ENCODE measurements around the gene PHLPP2. TPM values are rescaled to one million over a fixed set of nuclear protein-coding genes. Genes with fewer than 3 reads are reported as not detected.

The PHLPP2 gene
- total and polyA plus RNA-seq, 10 of the 15 experiments (the other 5 are each of a cell fraction or from before 2014, with no cell fraction given): 1.0 to 13.2 (median 7.0) TPM

DNA sequence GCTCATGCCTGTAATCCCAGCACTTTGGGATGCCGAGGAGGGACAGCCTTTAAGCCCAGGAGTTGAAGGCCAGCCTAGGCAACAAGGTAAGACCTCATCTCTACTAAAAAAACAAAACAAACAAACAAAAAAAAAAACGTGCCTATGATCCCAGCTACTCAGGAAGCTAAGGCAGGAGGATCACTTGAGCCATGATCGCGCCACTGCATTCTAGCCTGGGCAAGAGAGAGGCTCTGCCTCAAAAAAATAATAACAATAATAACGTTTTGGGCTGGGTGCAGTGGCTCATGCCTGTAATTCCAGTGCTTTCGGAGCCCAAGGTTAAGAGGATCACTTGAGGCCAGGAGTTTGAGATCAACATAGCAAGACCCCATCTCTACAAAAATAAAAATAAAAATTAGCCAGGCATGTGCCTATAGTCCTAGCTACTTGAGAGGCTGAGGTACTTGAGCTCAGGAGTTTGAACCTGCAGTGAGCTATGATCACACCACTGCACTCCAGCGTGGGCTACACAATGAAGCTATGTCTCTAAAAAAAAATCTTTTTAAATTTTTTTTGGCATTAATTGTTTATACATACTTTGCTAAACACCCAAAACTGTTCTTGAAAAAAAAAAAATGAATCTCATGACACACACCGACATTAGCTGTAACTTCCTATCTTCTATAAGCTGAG lies 3.3 kb downstream of the PHLPP2 start:
- no peak overlapping the region for H2AFZ ChIP-seq (ENCODE audit: control insufficient read depth, low read depth, low read length)
- no peak for FAIRE-seq
- H3K9ac ChIP-seq (ENCODE audit: control insufficient read depth, insufficient read depth, low read length): no peak overlapping the region
- SMC1A ChIA-PET (ENCODE audit: uncharacterized antibody, unreplicated experiment): interaction anchor here (0.7 to 1.4 kb wide), 4 partner anchors 9 to 165 kb away, joined by 3 to 6 read pairs (median 4); no protein-coding TSS in a partner anchor
- TF ChIP-seq JUND (IDR thresholded peaks at IDR 0.05; ENCODE audit: low read depth, low read length): no peak
- no peak for TF ChIP-seq IRF3 (IDR thresholded peaks at IDR 0.05)
- TF ChIP-seq EP300 (IDR thresholded peaks at IDR 0.05; ENCODE audit: borderline replicate concordance in 1 of 2, control insufficient read depth in 1 of 2, low read depth in 2 of 2, low read length in 2 of 2): no peak
- H3K27ac ChIP-seq (ENCODE audit: control insufficient read depth, insufficient read depth): no peak overlapping the region
- CTCF ChIA-PET: interaction anchor here (0.6 to 1.5 kb wide), 9 partner anchors 8 to 950 kb away, joined by 3 to 6 read pairs (median 3); partner anchors contain the start of gene AP1G1
- no peak overlapping the region for H3K4me2 ChIP-seq (ENCODE audit: control insufficient read depth, insufficient read depth)
- ATAC-seq: no peak
- 75% methylated on average over 8 of the region's 8 CpGs for whole genome bisulfite sequencing (ENCODE audit: insufficient coverage, insufficient replicate concordance, low lambda C conversion rate, missing lambda C conversion rate)
- no peaks in the 10 kb centered on the region for H4K20me1 ChIP-seq (ENCODE audit: control insufficient read depth, insufficient read depth)
- H3K4me1 ChIP-seq (ENCODE audit: control insufficient read depth, insufficient read depth, low read length): peaks cover 6% of the 10 kb centered on the region
- H3K36me3 ChIP-seq (ENCODE audit: control insufficient read depth in 2 of 2, insufficient read depth in 2 of 2, low read length in 1 of 2): no peaks in the 10 kb centered on the region
- POLR2A ChIA-PET: interaction anchor here (0.5 to 0.7 kb wide), 5 partner anchors 9 to 179 kb away, joined by 3 to 11 read pairs (median 3); no protein-coding TSS in a partner anchor
- BruUV-seq (replicated peaks): no TSS peak
- H3K9me3 ChIP-seq (replicated peaks; ENCODE audit: control insufficient read depth, insufficient read depth, low read length): no peaks in the 10 kb centered on the region
- intact Hi-C loops (cut with micrococcal nuclease; ENCODE audit: unreplicated experiment): no loop called here
- H3K27me3 ChIP-seq (replicated peaks in 1 of 2; ENCODE audit: control insufficient read depth in 2 of 2, insufficient read depth in 2 of 2, low read length in 1 of 2): no peaks in the 10 kb centered on the region
- peaks cover 5% of the 10 kb centered on the region for H3K79me2 ChIP-seq (ENCODE audit: control insufficient read depth, insufficient read depth, low read length)
- no peak overlapping the region for H3K4me3 ChIP-seq
- DNase-seq (ENCODE audit: low read depth, low spot score): no peak
- in situ Hi-C loops (cut with MboI): no loop called here
- RAD21 ChIA-PET (ENCODE audit: unreplicated experiment): interaction anchor here (1.8 kb wide), 1 partner anchor 88 kb away, joined by 4 read pairs; the partner anchor contains the start of gene AP1G1

GRCh38 chr16:71712501-71712900 lies 12.0 kb downstream of the PHLPP2 start:
- in situ Hi-C loops (cut with MboI) (no loop called here), intact Hi-C loops (cut with micrococcal nuclease; ENCODE audit: unreplicated experiment) (no loop called here)
- no peaks in the 10 kb centered on the region for H3K27me3 ChIP-seq (replicated peaks in 1 of 2; ENCODE audit: control insufficient read depth in 2 of 2, insufficient read depth in 2 of 2, low read length in 1 of 2)
- peaks cover 0 to 1% of the 10 kb centered on the region in 2 experiments; a peak in 1 of 4 replicates for H3K36me3 ChIP-seq (ENCODE audit: control insufficient read depth in 2 of 2, insufficient read depth in 2 of 2, low read length in 1 of 2)
- H3K9ac ChIP-seq (ENCODE audit: control insufficient read depth, insufficient read depth, low read length): no peak overlapping the region
- peaks cover 7% of the 10 kb centered on the region for H3K4me1 ChIP-seq (ENCODE audit: control insufficient read depth, insufficient read depth, low read length)
- FAIRE-seq (no peak), DNase-seq (ENCODE audit: low read depth, low spot score) (no peak), ATAC-seq (no peak)
- H3K79me2 ChIP-seq (ENCODE audit: control insufficient read depth, insufficient read depth, low read length): no peaks in the 10 kb centered on the region
- ChIA-PET CTCF (interaction anchor here (0.8 to 1.3 kb wide), 3 partner anchors 10 to 37 kb away, joined by 3 to 4 read pairs (median 3); no protein-coding TSS in a partner anchor), SMC1A (ENCODE audit: uncharacterized antibody, unreplicated experiment) (interaction anchor here (1.8 to 2.1 kb wide), 2 partner anchors 9 to 249 kb away, joined by 5 to 6 read pairs; no protein-coding TSS in a partner anchor), POLR2A (interaction anchor here (0.7 to 1.3 kb wide), 2 partner anchors 9 to 96 kb away, joined by 3 read pairs; partner anchors contain the start of gene AP1G1), RAD21 (ENCODE audit: unreplicated experiment) (no interaction called here)
- no peak overlapping the region for H3K27ac ChIP-seq (ENCODE audit: control insufficient read depth, insufficient read depth)
- WGBS (ENCODE audit: insufficient coverage, insufficient replicate concordance, low lambda C conversion rate, missing lambda C conversion rate): 96% methylated on average over 1 of the region's 1 CpG
- no peak overlapping the region for H3K4me3 ChIP-seq
- no TSS peak for BruUV-seq (replicated peaks)
- H2AFZ ChIP-seq (ENCODE audit: control insufficient read depth, low read depth, low read length): no peak overlapping the region
- no peak overlapping the region for H3K4me2 ChIP-seq (ENCODE audit: control insufficient read depth, insufficient read depth)
- H4K20me1 ChIP-seq (ENCODE audit: control insufficient read depth, insufficient read depth): no peaks in the 10 kb centered on the region
- no peak for TF ChIP-seq SREBF1 (IDR thresholded peaks at IDR 0.05; ENCODE audit: low read length)
- no peak for TF ChIP-seq PML (IDR thresholded peaks at IDR 0.05; ENCODE audit: low read length)
- no peak for TF ChIP-seq RB1 (IDR thresholded peaks at IDR 0.05; ENCODE audit: borderline replicate concordance)
- no peaks in the 10 kb centered on the region for H3K9me3 ChIP-seq (replicated peaks; ENCODE audit: control insufficient read depth, insufficient read depth, low read length)

All from GM12878 (cell line).